Stimulated activated CD4-positive, alpha-beta T cell treated with anti-CD3 and anti-CD28 coated beads, Interleukin-2, amount 100 ng/mL, for 24 hours (primary cell): ENCODE measurements around the gene RNF213.
A peak's percentile ranks its signal among the peaks of the same experiment; 100 is the strongest.

Source experiments
- DNase-seq, 2 donors: peaks; one replicate each; pipeline ENCODE4 v3.0.0-alpha.2; 2020

Gene RNF213

GRCh38 chr17:80260791-80261158 is at the start of gene RNF213:
Gene RNF213, plus strand, starts transcription at chr17:80260852. Its CDS starts 2,830 bp downstream, at chr17:80263682.
- peak; percentile 54 to 55 for DNase-seq

GRCh38 chr17:80212109-80212508 is 48.5 kb upstream of the RNF213 start:
- DNase-seq, result no peak

- DNase-seq, result no peak
Observed at GRCh38 chr17:80212511-80212910, 48.1 kb upstream of the RNF213 start.

GRCh38 chr17:80212962-80213642 is 47.5 kb upstream of the RNF213 start:
- DNase-seq, result no peak

- DNase-seq, result no peak
Observed at GRCh38 chr17:80213643-80213975, 47.0 kb upstream of the RNF213 start.

- no peak for DNase-seq
Observed at GRCh38 chr17:80214012-80214877, 46.4 kb upstream of the RNF213 start.

GRCh38 chr17:80214878-80215210 is 45.8 kb upstream of the RNF213 start:
- DNase-seq, result no peak

- DNase-seq, result no peak
Observed at GRCh38 chr17:80216473-80217456, 43.9 kb upstream of the RNF213 start.

GRCh38 chr17:80217703-80218362 is 42.8 kb upstream of the RNF213 start:
- no peak for DNase-seq

- no peak for DNase-seq
Observed at GRCh38 chr17:80218391-80218790, 42.3 kb upstream of the RNF213 start.

GRCh38 chr17:80219013-80219762 is 41.5 kb upstream of the RNF213 start:
- DNase-seq, result peak; percentile 94 to 95

- DNase-seq, result no peak
Observed at GRCh38 chr17:80219763-80220053, 40.9 kb upstream of the RNF213 start.

- peak; percentile 74 to 83 for DNase-seq
Observed at GRCh38 chr17:80220054-80220735, 40.5 kb upstream of the RNF213 start, which contains the start of the genes SGSH and SLC26A11. Gene SGSH, minus strand, starts transcription at chr17:80220333. Its CDS starts 20 bp downstream, at chr17:80220313. Gene SLC26A11, plus strand, starts transcription at chr17:80220427. Its CDS starts 1,134 bp downstream, at chr17:80221561.

GRCh38 chr17:80220736-80221215 is 39.9 kb upstream of the RNF213 start:
- peak in 1 of 2 donors; percentile 28 for DNase-seq

GRCh38 chr17:80221351-80222105 is 39.1 kb upstream of the RNF213 start:
- DNase-seq, result no peak

- DNase-seq, result no peak
Observed at GRCh38 chr17:80222376-80223141, 38.1 kb upstream of the RNF213 start.

GRCh38 chr17:80223142-80223815 is 37.4 kb upstream of the RNF213 start:
- no peak for DNase-seq

GRCh38 chr17:80223838-80224497 is 36.7 kb upstream of the RNF213 start:
- DNase-seq, result no peak
